Measurements from ENCODE around the gene KRT1.

Gene KRT1

GRCh38 chr12:52667931-52668330 is 12.3 kb downstream of the KRT1 start:
- in situ Hi-C loops (cut with HindIII; ENCODE audit: low sequenced_read_pairs): no loop called here
- no peak for DNase-seq (ENCODE audit: low read depth, low spot score)
- no peak for TF ChIP-seq CTCF (IDR thresholded peaks at IDR 0.05; ENCODE audit: low read depth, low read length)
- no peak overlapping the region for H3K4me3 ChIP-seq (ENCODE audit: low read depth, low read length)

GRCh38 chr12:52667509-52667908 is 12.7 kb downstream of the KRT1 start:
- peak; percentile 16 for TF ChIP-seq CTCF (IDR thresholded peaks at IDR 0.05; ENCODE audit: low read depth, low read length)
- in situ Hi-C loops (cut with HindIII; ENCODE audit: low sequenced_read_pairs): no loop called here
- no peak overlapping the region for H3K4me3 ChIP-seq (ENCODE audit: low read depth, low read length)
- no peak for DNase-seq (ENCODE audit: low read depth, low spot score)

GRCh38 chr12:52666471-52666870 is 13.7 kb downstream of the KRT1 start:
- in situ Hi-C loops (cut with HindIII; ENCODE audit: low sequenced_read_pairs): no loop called here
- DNase-seq (ENCODE audit: low read depth, low spot score): no peak
- H3K4me3 ChIP-seq (ENCODE audit: low read depth, low read length): no peak overlapping the region
- TF ChIP-seq CTCF (IDR thresholded peaks at IDR 0.05; ENCODE audit: low read depth, low read length): no peak

- in situ Hi-C loops (cut with HindIII; ENCODE audit: low sequenced_read_pairs): no loop called here
- no peak overlapping the region for H3K4me3 ChIP-seq (ENCODE audit: low read depth, low read length)
- no peak for DNase-seq (ENCODE audit: low read depth, low spot score)
- TF ChIP-seq CTCF (IDR thresholded peaks at IDR 0.05; ENCODE audit: low read depth, low read length): no peak
Measured at GRCh38 chr12:52663420-52663819, 16.8 kb downstream of the KRT1 start.

- in situ Hi-C loops (cut with HindIII; ENCODE audit: low sequenced_read_pairs): no loop called here
- no peak for DNase-seq (ENCODE audit: low read depth, low spot score)
- H3K4me3 ChIP-seq (ENCODE audit: low read depth, low read length): no peak overlapping the region
- TF ChIP-seq CTCF (IDR thresholded peaks at IDR 0.05; ENCODE audit: low read depth, low read length): no peak
Measured at GRCh38 chr12:52662918-52663229, 17.3 kb downstream of the KRT1 start.

GRCh38 chr12:52662093-52662917 is 17.9 kb downstream of the KRT1 start:
- in situ Hi-C loops (cut with HindIII; ENCODE audit: low sequenced_read_pairs): no loop called here
- H3K4me3 ChIP-seq (ENCODE audit: low read depth, low read length): no peak overlapping the region
- no peak for TF ChIP-seq CTCF (IDR thresholded peaks at IDR 0.05; ENCODE audit: low read depth, low read length)
- DNase-seq (ENCODE audit: low read depth, low spot score): no peak

Measured in astrocyte of the spinal cord (primary cell).